ENCODE measurements around the gene ADAMTSL4.

- peak; percentile 97 for TF ChIP-seq CTCF (conservative IDR thresholded peaks at IDR 0.05; ENCODE audit: low read depth, low read length)
- TF ChIP-seq EZH2 (IDR thresholded peaks at IDR 0.05; ENCODE audit: borderline replicate concordance, low read depth, low read length, poor library complexity, severe bottlenecking) = no peak
Measured at GRCh38 chr1:150560011-150560438, 10.8 kb downstream of the ADAMTSL4 start.

All from A673 (cell line).